Mucosa of descending colon (tissue), 3 donors: Measurements from ENCODE around the gene PPDPF. TPM values are rescaled to one million over a fixed set of nuclear protein-coding genes. Genes with fewer than 3 reads are reported as not detected.

Experiments
- ATAC-seq: fragments of 200-7000 bp; cut with Tn5 transposase; one replicate; pipeline ENCODE4 v1.9.1; 2020; ENCODE audit warnings: mild to moderate bottlenecking, moderate library complexity
- DNase-seq, 3 donors: peaks; one replicate each; pipeline ENCODE4 v3.0.0-alpha.2; 2020
- H3K36me3 ChIP-seq: fragments of 200-600 bp; one replicate; pipeline ENCODE4 v1.8.0; 2021; ENCODE audit warnings: low read depth, mild to moderate bottlenecking
- H3K4me1 ChIP-seq: fragments of 200-600 bp; one replicate; pipeline ENCODE4 v1.8.0; 2021; ENCODE audit warnings: low read depth, mild to moderate bottlenecking
- H3K4me3 ChIP-seq: fragments of 200-600 bp; one replicate; pipeline ENCODE4 v1.8.0; 2021; ENCODE audit warnings: mild to moderate bottlenecking
- H3K9me3 ChIP-seq: fragments of 200-600 bp; one replicate; pipeline ENCODE4 v1.8.0; 2021; ENCODE audit warnings: mild to moderate bottlenecking
- CTCF ChIP-seq: fragments of 200-600 bp; IDR thresholded peaks from one replicate; pipeline ENCODE4 v1.8.0; 2022; ENCODE audit warnings: antibody characterized with exemption, mild to moderate bottlenecking
- intact Hi-C, 2 donors: fragments of 100-400 bp; cut with DNase I in 1 of 2; cut with micrococcal nuclease in 1 of 2; formaldehyde crosslinking; loops; one replicate each; pipeline versions ENCODE4 v1.11.0 to v1.11.1; 2022; cut with DNase I, micrococcal nuclease
- total RNA-seq, 3 donors: library from RNA; stranded (reverse); fragmentation: NEBNext Ultra II Directional in 2 of 3; extraction: Animal tissue kit (Norgen Biotek cat#: 25700) in 2 of 3; gene quantifications; one replicate each; pipeline versions ENCODE4 v1.2.1 to v1.2.4, GENCODE V29; 2021 to 2023
- donor health status: DM: no; HTN: no; CAD: no; lungs with moderate emphysema.
- donor health status: DM: no; HTN: no; CAD: no.
- donor health status: DM: no; HTN: yes; CAD: no.

PPDPF gene
- total RNA-seq, 3 donors from 2014 or later: 263 to 672 (median 537) TPM

GRCh38 chr20:63553251-63553932, 32.8 kb downstream of the PPDPF start:
- Histone ChIP-seq H3K4me3 (no peak overlapping the region), H3K9me3 (no peaks in the 10 kb centered on the region), H3K36me3 (no peaks in the 10 kb centered on the region), H3K4me1 (no peaks in the 10 kb centered on the region)
- DNase-seq (peak; percentile 79 to 90 (median 82)), ATAC-seq (peak; percentile 87)
- intact Hi-C loops: no loop called here
- TF ChIP-seq CTCF: no peak

- H3K4me3 ChIP-seq: no peak within 1 kb of the TSS
- H3K4me1 ChIP-seq: no peaks in the 10 kb centered on the region
- intact Hi-C loops: no loop called here
- no peaks in the 10 kb centered on the region for H3K36me3 ChIP-seq
- no peak for TF ChIP-seq CTCF
- peak; percentile 42 for ATAC-seq
- no peak for DNase-seq
- H3K9me3 ChIP-seq: no peaks in the 10 kb centered on the region
These were observed 33.3 kb downstream of the PPDPF start, which contains the start of gene FNDC11 for GRCh38 chr20:63553933-63554290. FNDC11 (plus strand) TSS chr20:63554159; CDS start chr20:63555664, 1,505 bp downstream.

- intact Hi-C loops: no loop called here
- peak; percentile 3 for ATAC-seq
- TF ChIP-seq CTCF: no peak
These were observed 34.1 kb downstream of the PPDPF start for GRCh38 chr20:63554361-63555278.

GRCh38 chr20:63555661-63556381, 35.3 kb downstream of the PPDPF start:
- no peaks in the 10 kb centered on the region for H3K9me3 ChIP-seq
- no peak overlapping the region for H3K4me3 ChIP-seq
- no peak for DNase-seq
- ATAC-seq: no peak
- no peaks in the 10 kb centered on the region for H3K36me3 ChIP-seq
- intact Hi-C loops: no loop called here
- no peak for TF ChIP-seq CTCF
- no peaks in the 10 kb centered on the region for H3K4me1 ChIP-seq

More at GRCh38 chr20:63554361-63555278, 34.1 kb downstream of the PPDPF start:
- DNase-seq: no peak
- Histone ChIP-seq H3K4me1 (no peaks in the 10 kb centered on the region), H3K4me3 (no peak overlapping the region), H3K36me3 (no peaks in the 10 kb centered on the region), H3K9me3 (no peaks in the 10 kb centered on the region)

- no peaks in the 10 kb centered on the region for H3K36me3 ChIP-seq
- no peaks in the 10 kb centered on the region for H3K9me3 ChIP-seq
- H3K4me3 ChIP-seq: no peak overlapping the region
- intact Hi-C loops: no loop called here
- H3K4me1 ChIP-seq: no peaks in the 10 kb centered on the region
- ATAC-seq: no peak
- no peak for TF ChIP-seq CTCF
- no peak for DNase-seq
These were observed 36.4 kb downstream of the PPDPF start for GRCh38 chr20:63556873-63557478.
